GM12873 (cell line): ENCODE measurements around the gene CHRM5.

Source experiments
- CTCF ChIP-seq: IDR thresholded peaks from 2 replicates; pipeline ENCODE4 v1.5.1; 2012; ENCODE audit warnings: low read depth, mild to moderate bottlenecking, moderate library complexity, low read length, control low read depth; ENCODE audit not compliant: insufficient read depth; ENCODE audit errors: missing control alignments

CHRM5 gene

GRCh38 chr15:33987444-33987843, 19.1 kb downstream of the CHRM5 start:
- no peak for TF ChIP-seq CTCF

GRCh38 chr15:33988384-33988783, 20.1 kb downstream of the CHRM5 start:
- no peak for TF ChIP-seq CTCF

DNA sequence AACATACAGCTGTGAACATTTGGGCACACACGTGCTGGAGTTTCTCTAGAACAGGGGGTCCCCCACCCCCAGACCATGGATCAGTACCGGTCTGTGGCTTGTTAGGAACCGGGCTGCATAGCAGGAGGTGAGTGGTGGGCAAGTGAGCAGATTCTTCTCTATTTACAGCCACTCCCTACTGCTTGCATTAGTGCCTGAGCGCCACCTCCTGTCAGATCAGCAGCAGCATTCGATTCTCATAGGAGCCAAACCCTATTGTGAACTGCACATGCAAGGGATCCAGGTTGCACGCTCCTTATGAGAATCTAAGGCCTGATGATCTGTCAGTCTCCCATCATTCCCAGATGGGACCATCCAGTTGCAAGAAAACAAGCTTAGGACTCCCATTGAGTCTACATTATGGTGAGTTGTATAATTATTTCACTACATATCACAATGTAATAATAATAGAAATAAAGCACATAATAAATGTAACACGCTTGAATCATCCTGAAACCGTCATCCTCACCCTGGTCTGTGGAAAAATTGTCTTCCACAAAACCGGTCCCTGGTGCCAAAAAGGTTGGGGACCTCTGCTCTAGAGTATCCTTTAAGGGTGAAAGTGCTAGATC, 25.8 kb downstream of the CHRM5 start:
- TF ChIP-seq CTCF: peak; percentile 67

DNA sequence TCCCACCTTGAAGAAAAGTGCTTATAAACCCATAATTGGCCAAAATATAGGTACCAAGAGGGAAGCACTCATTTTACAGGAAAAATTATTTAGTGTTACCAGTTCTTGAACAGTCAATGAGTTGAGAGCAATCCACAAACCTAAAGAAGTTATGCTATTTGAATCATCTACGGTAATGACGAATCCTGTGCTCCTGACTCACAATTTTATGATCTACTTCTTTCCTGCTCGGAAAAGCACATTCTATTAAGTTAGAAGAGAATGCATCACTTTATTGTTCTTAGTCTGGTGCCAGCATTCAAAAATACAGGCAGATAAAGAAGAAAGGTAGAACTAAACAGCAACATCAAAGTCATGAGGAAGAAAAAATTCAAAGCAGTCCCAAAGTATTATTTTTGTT, 33.2 kb downstream of the CHRM5 start:
- TF ChIP-seq CTCF: no peak

DNA sequence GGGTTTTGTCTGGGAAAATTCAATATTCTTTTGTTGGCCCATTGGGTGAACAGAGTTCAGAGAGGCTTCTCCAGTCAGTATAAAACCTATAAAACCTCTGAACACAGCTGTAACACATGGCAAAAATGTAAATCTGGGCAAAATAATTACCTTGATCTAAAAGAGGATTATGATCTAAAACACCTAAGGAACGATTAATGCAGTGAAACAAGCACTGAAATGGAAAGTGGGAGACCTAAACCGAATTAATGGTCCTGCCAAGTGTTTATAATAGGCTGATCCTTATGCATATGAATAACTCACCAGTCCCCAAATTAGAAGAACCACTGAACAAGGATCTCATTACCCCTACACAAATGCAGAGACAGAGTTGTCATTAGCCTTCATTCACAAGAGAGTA, 38.1 kb downstream of the CHRM5 start:
- no peak for TF ChIP-seq CTCF

DNA sequence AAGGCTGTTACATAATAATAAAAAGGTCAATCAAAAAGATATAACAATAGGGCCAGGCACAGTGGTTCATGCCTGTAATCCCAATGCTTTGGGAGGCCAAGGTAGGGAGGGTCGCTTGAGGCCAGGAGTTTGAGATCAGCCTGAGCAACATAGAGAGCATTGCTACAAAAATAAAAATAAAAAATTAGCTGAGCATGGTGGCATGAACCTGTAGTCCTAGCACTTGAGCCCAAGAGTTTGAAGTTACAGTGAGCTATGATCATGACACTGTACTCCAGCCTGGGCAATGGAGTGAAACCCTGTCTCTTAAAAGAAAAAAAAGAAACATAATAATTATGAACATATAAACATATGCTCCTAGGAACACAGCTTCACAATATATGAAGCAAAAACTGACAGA, 41.4 kb downstream of the CHRM5 start:
- TF ChIP-seq CTCF: no peak

DNA sequence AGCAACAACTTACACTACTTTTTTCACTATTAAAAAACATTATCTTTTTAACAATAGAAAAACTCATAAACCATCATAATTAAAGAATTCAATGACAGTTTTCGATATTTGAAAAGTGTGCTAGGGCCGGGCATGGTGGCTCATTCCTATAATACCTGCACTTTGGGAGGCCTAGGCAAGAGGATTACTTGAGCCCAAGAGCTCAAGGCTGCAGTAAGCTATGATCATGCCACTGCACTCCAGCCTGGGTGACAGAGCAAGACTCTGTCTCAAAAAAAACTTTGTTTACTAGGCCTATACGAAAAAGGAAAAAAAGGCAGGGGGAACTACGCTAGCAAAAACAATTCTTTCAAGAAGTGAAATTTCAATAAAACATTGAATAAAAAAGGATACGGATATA, 42.6 kb downstream of the CHRM5 start:
- no peak for TF ChIP-seq CTCF
